NCI-H82 treated with DMSO at 0.1 percent for 48 hours (cell line): ENCODE measurements around the gene SLC9A9.
A peak's percentile ranks its signal among the peaks of the same experiment; 100 is the strongest.

Experiments used
- DNase-seq: peaks from one replicate; lab custom pipeline; 2025; ENCODE audit not compliant: unreplicated experiment; lab: John Stamatoyannopoulos, UW

Gene SLC9A9

DNA sequence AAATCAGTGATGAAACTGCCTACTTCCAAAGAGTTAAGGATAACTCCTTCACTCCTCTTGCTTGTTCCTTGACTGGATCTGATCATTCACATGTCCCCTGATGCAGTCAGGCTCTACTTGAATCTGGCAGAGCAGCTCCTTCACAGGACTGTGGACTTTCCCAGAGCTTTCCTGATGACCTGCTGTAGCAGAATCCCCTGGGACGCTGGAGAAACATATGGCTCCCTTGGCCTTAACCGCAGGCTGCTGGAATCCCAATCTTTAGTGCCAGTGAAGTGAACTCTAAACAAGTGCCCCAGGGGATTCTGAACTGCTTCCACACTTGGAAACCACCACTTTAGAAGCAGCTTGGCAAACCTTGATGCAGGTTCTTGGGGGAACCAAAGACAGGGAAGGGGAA lies 510.9 kb downstream of the SLC9A9 start:
- peak; percentile 82 for DNase-seq

GRCh38 chr3:143334231-143334630 lies 514.0 kb downstream of the SLC9A9 start:
- no peak for DNase-seq

- no peak for DNase-seq
These were observed 514.9 kb downstream of the SLC9A9 start for GRCh38 chr3:143333367-143333766.

- no peak for DNase-seq
These were observed 516.2 kb downstream of the SLC9A9 start for GRCh38 chr3:143332026-143332425.

- peak; percentile 87 for DNase-seq
These were observed 516.9 kb downstream of the SLC9A9 start for GRCh38 chr3:143331350-143331749.

- peak; percentile 81 for DNase-seq
These were observed 517.9 kb downstream of the SLC9A9 start for GRCh38 chr3:143330296-143330868.

DNA sequence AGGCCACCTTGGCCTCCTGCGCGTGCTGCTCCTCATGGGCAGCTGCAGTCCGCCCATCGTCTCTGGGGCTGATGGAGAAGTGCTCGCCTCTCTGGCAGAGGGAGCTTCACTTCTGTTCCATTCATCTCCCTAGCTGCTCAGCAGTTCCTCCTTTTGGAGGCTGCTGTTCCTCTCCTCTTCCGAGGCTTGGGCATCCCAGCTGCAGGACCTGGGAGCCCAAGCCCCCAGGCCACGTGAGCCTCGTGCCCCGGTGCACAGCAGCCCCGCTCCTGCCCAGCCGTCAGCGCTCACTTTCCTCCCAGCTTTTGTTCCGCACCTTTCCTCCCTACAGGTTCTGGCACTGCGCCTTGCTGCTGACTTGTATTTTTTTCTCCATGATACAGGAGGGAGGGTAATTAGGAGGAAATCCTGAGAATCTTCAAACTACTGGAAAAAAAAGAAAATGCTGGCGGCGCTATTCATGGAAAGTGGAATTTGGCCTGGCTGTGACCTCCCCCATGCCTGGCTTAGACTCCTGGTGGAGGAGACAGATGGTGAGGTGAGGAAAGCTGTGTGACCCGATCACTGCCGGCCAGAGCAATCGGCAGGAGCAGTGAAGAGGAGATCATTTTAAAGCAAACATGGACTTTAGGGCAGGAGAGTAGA lies 518.6 kb downstream of the SLC9A9 start:
- peak; percentile 81 for DNase-seq

- DNase-seq, result no peak
These were observed 519.8 kb downstream of the SLC9A9 start for GRCh38 chr3:143328451-143328850.

DNA sequence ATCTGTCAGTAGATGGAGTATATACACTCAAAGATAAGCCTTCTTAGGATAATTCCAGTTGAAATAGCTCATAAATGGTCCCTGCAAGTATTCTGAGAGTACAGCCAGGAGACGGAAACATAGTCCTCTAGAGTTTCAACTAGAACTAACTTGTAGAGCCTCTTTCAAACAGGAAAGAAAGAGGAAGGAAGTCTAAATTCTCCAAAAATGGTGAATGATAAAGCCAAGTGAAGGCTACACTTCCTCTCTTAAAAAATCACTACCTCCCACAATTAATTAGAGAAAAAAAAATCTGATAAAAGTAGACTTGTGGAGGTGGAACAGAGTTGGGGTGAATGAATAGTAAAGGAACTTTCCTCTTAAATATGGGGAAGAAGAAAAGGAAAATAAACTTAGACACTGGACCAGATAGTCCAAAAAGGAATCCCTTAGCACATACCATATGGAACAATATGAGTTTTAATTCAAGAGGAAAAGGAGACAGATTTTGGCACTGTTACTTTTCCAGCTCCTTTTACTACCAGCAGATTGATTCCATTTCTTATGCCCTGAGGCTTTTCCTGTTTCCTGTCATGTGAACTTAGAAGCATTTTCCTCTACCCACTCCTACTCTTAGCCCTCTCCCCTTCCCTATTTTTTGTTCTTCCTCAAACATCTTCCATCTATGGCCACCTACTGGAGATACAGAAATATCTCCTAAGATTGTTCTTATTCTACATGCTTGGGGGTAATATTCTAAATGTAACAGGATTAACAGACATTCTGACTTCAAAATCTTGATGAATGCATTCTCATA lies 521.1 kb downstream of the SLC9A9 start:
- no peak for DNase-seq

DNA sequence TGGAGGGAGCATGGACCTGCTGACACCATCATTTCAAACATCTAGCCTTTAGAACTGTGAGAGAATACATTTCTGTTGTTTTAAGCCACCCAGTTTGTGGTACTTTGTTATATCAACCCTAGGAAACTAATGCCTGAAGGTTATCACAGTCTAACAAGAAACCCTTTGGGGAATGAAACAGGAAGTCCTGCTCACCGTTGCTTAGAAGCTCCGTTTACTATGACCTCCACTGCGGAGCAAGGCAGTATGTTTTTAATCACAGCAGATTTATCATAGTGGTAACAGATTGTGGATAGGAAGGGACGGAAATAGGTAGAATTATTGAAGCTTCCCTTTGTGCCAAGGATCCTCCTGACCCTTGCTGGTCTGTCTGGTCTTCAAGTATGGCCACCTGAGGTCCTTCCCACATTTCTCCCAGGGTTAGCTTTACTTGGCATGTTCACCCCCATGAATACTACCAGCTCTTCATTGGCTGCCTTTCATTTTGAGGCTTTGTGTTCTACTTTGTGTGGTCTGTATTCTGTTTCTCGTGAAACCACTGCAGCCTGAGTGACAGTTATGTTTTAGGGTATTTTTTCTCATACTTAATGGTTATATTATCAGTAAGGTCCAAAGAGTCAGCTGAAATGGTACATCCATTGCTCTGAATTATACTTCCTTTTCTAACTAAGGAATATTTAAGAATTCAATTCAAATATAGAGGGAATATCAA lies 527.1 kb downstream of the SLC9A9 start:
- no peak for DNase-seq

DNA sequence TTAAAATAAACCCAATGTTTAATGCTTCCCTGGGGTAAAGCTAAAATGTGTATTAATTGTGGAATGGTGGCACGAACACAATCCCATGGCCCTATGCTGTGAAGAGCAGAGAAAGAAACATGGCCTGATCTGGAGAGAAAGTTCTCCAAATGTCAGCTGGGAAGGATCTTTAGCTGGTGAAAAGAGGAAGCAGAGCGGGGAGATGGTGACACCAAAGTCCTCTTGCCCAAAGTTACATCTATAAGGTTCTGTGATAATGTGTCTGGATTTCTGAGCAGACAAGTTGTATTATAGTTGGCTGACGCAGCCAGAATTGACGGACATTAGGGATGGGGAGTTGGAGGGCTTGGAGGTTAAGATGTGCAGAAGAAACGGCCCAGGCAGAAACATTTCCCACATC lies 532.5 kb downstream of the SLC9A9 start:
- DNase-seq, result no peak

- DNase-seq, result no peak
These were observed 533.8 kb downstream of the SLC9A9 start for GRCh38 chr3:143314251-143315093.

GRCh38 chr3:143313893-143314188 lies 534.4 kb downstream of the SLC9A9 start:
- DNase-seq, result no peak

GRCh38 chr3:143313025-143313892 lies 535.0 kb downstream of the SLC9A9 start:
- no peak for DNase-seq

GRCh38 chr3:143311096-143311495 lies 537.2 kb downstream of the SLC9A9 start:
- no peak for DNase-seq

- no peak for DNase-seq
These were observed 538.6 kb downstream of the SLC9A9 start for GRCh38 chr3:143309705-143310104.

- DNase-seq, result no peak
These were observed 540.6 kb downstream of the SLC9A9 start for GRCh38 chr3:143307613-143308183.

- DNase-seq, result no peak
These were observed 541.9 kb downstream of the SLC9A9 start for GRCh38 chr3:143306407-143306806.

- DNase-seq, result no peak
These were observed 545.6 kb downstream of the SLC9A9 start for GRCh38 chr3:143302638-143303171.
